Measurements from ENCODE around the gene PCBD1.

GRCh38 chr10:70885931-70886903, 2.1 kb downstream of the PCBD1 start:
- TF ChIP-seq REST (IDR thresholded peaks at IDR 0.05; ENCODE audit: low read depth) (no peak), MAX (IDR thresholded peaks at IDR 0.05) (no peak), YY1 (IDR thresholded peaks at IDR 0.05; ENCODE audit: low read depth) (no peak)
